HG03342 (cell line): ENCODE results near the gene LYRM2.

ENCODE experiments used
- ATAC-seq: cut with Tn5 transposase; IDR thresholded peaks from one replicate; pipeline ENCODE4 v1.9.1; 2021; ENCODE audit warnings: mild to moderate bottlenecking, moderate library complexity; ENCODE audit not compliant: unreplicated experiment

The LYRM2 gene

DNA sequence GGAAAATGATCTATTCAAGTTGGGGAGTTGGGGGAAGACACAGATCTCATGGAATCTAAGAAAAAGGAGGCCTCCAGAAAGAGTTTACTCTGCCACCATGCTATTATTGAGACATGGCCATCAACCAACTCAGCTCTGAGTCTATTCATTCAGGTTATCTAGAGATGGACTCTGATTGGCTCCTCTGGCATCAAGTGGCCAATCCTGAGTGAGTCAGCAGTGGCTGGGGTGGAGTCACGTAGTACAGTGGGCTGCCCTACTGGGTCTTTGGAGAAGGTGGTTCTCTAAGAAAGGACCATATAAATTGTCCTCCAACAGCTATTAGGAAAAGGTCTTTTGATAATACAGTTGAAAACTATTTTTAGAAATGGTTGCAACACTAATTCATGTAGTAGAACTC, 42.1 kb downstream of the LYRM2 start:
- no peak for ATAC-seq

DNA sequence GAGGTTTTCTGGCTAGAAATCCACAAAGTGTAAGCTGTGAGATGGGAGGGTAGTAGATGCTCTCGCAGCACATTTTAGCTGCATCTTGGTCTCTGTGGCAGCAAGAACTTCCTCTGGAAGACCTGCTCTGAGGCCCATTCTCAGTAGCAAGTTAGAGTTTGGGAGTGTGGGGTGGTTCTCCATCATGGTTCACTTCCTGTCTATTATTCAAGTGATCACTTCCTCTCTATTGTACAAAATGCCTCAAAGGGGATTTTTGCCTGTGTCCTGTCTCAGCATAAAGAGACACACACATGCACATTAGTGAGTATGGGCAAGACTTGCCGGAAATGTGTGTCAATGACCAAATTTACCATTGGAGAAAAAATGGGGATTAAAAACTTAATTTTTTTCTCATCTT, 42.5 kb downstream of the LYRM2 start:
- ATAC-seq: peak; percentile 96

DNA sequence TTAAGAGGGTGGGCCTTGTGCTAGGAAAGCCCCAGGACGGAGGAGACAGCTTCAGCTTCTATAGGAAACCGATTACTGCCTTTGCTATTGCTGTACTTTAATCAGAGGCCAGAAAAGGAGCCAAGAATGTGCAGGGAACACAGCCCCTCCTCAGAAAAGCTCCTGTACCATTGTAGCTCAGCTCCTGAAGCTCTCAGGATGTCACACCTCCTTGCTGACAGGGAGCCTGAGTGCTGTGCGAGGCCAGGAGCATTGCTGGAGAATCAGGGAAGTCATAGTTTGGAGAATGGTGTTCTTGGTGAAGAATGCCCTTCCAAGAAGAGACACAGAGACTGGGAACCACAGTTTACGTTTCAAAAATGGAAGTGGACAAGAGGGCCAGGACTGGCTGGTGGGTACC, 46.8 kb downstream of the LYRM2 start:
- no peak for ATAC-seq

DNA sequence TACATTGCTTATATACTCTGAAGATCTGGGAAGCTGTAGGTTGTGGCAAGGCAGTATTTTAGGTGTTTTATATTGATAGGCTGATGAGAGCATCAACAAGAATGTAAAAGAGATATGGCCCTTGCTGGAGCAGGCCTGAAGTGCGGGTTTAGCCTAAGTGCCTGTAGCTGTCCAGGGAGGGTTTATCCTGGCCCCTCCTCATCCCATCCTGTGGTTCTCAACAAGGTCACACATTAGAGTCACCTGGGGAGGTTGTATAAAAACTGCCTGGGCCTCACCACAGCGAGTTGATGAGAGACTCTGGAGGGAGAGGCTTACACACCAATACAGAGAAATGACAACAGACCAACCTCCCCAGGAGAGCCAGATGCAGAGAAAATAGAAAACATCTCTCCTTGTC, 48.4 kb downstream of the LYRM2 start:
- ATAC-seq: no peak

DNA sequence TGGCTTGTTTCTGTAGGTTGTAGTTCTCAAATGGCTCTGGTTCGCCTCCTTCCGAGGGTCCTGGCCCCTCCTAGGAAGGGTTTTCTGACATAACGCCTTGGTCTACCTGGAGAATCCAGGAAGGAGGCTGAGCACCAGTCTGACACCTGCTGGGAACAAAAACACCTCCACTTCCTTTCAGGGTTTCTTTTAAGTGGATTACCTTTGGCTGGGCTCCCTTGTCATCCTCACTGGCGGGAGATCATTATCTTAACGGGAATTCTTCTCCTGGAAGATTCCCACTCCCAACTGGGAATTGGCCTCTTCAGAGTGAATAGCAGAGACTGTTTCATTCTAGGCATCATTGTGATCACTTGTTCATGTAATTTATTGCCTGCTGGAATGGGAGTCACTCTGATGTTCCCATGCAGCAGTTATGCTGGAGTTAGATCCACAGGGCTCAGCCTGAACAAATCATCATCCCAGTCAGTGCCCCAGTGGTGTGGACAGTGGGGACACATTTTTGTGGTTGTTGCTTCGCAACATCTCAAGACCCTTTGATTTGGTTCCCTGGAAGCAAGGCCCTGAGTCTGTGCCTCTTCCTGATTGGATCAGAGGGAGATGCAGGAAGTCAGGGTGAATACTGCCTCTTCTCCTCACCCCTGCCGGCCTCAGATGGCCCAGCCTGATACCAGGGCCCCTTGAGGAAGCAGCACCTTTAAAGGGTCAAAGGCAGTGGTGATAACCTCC, 49.1 kb downstream of the LYRM2 start:
- no peak for ATAC-seq

DNA sequence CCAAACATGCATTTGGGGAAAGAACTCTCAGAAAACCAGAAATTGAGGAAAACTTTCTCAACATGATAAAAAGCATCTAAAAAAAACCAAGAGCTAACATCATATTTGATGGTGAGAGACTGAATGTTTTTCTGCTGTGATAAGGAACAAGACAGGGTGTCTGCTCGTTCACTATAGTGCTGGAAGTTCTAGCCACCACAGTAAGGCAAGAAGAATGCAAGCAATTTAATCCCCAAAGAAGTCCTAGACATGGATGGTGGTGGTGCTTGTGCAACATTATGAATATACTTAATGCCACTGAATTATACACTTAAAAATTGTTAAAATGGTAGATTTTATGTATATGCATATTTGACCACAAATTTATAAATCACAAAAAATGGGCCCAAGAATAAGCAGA, 53.4 kb downstream of the LYRM2 start:
- ATAC-seq: no peak

DNA sequence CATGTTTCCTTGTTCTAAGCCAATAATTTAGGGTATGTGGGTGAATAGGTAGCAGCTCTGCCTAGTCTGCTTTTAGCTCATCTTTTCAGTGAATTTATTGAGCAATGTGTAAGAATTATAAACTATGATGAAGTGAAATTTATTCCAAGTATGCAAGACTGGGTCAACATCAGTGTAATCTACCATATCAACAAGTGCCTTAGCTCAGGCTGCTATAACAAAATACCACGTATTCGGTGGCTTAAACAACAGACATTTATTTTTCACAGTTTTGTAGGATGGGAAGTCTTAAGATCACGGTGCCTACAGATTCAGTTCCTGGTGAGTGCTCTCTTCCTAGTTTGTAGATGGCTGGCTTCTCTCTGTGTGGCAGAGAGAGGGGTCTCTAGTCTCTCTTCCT, 54.0 kb downstream of the LYRM2 start:
- no peak for ATAC-seq

DNA sequence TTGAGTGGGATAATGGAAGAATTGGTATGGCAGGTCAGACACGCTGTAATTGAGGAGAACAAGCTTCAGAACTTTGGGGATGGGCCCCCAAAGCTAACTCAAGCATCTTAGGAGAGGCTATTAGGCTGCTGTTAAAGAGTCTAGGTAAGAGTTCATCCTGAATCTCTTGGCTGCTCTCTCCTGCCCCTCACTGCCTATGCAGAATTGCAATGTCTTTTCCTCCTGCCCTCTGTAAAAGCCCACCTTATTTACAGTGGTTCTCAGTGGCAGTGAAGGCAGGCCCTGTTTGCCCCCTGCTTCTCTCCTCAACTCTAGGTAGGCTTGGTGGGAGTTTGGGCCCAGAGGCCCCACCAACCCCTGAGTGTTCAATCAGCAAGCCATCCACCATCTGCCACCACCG, 55.0 kb downstream of the LYRM2 start:
- no peak for ATAC-seq

DNA sequence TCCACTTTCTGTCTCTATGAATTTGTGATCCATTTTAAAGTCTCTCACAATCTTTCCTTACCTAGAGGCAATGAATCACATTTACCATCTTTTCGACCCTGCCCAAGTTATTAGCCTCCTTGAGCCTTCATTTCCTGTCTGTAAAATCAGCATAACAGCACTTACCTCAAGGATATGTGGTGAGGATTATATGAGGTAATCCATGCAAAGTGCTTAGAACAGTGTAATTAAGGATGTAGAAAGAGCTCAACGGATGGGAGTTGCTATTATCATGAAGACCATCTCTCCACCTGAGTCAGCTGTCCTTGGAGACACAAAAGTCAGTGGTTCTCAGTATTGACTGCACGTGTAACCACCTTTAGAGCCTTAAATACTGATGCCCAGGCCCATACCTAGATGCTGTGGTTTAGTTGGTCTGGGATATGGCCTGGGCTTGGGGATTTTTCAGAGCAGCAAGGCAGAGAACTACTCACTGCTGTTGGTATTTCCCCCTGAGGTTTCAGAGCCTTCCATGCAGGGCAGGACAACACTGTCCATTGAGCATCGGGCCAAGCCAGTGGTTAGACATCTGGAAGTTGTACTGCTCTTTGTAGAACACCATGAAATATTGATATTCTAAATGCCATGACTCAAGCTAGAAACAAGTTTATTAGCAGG, 55.8 kb downstream of the LYRM2 start:
- ATAC-seq: no peak

DNA sequence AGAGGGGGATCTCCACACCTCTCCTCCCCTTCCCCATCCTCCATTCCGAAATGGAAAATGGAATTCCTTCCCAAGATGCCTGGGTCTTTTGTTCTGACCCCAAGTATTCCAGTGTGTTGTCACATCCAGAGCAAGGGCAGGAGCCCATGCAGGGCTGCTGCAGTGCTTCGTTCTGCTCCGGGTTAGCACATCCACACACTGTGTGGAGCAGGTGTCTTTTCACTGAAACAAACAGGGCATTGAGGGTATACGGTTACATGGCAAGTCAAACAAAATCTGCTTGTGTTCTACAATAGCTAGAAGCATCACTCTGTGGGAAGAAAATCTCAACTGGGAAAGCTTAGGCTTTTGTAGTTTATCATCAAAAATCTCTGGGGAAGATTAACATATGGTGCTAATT, 56.9 kb downstream of the LYRM2 start:
- no peak for ATAC-seq

DNA sequence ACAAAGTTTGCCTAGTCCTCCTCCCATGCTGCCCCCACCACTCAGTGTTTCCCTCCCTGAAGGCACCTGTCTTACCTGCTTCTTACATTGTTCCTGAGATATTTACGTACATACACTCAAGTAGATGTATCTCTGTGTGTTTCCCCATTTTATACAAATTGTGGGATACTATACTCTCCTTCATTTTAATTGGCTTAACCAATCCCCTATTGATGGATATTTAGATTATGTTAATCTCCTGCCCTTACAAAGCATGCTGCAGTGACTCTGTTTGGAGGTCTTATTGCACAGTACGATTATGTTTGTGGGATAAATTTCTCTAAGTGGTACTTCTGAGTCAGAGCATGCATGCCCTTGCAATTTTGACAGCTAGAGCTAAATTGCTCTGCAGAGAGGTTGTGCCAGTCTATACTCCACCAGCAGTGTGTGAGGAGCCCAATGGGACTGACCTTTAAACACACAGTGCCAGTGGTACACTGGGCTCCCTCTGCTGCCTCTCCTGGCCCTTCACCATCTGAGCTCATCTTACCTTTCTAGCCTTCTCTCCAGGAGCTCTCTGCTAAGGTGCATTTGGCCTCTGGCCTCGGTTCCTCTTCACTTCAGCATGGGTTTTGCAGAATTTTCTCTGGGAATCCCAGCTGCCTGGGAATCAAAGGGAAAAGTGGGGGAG, 57.4 kb downstream of the LYRM2 start:
- no peak for ATAC-seq

DNA sequence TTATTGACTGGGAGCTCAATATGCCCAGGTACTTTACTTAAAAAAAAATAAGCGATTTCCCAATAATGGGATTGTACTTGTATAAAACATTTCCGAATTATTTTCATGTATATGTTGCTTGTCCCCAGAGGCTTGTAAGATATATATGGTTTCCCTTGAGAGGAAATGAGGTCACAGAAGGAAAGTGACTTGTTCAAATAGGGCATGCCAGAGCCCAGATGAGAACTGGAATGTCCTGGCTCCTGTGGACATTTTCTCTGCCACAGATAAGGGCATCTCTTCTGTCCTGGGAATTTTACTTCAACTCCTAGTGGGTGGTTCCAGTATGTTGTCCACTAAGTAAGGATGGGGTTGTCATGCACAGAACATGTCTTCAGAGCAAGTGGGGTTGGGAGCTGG, 63.0 kb downstream of the LYRM2 start:
- no peak for ATAC-seq

DNA sequence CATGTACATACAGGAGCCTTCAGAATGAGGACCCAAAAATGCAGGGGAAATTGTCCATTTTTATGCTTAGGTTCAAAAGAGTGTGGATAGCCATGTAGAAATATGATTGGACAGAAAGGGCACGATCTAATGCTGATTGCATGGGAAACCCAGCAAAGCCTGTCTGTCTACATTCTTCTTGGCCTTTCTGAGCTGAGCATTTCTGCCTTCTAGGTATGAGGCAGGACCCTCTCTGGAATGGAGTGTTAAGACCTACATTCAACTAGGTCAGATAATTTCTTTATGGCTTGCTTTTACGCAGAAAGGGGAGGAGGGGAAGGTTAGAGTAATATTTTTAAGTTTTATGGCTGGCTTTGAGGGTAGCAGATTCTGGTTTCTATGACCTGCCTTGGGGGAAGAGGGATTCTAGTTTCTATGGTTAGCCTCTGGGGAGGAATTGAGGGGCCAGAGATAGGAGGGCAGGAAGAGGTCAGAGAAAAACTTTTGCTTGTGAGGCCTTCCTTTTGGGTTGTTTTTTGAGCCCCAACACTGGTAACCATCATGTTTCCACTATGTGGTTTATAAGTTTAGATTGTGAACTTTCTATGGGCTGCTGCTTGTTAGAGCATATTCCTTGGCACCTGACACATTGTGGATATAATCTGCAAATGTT, 63.5 kb downstream of the LYRM2 start:
- no peak for ATAC-seq

DNA sequence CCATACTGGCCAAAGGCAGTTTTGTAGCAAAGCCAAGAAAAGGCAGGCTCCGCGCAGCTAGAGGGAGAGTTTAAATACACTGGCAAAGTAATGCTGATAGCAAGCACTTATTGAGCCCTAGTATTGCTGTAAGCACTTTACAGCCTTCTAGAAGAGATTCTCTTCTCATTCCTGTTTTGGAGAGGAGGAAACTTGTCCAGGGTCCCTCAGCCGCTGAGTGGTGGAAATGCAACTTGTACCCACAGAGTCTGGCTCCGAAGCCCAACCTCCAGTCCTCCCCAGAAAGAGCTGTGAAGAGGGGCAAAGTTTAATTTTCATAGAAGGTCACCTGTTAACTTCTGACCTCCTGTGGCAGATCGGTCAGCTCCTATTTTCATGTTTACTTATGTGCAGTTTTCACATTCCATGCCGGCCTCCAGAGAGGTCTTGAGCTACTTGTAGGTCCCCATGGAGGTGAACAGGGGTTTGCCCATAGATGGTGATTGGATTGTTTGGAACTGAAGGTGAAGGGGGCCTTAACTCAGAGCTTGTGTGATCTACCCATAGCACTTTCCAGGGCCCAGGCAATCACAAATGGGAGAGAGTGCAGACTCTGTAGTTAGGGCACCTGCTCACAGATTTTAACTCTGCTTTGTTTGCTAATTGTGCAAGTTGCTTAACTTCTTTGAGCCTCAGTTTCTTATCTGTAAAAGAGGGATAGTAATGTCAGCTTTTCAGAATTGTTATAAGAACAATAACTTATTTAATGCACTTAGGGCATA, 70.7 kb downstream of the LYRM2 start:
- ATAC-seq: no peak

DNA sequence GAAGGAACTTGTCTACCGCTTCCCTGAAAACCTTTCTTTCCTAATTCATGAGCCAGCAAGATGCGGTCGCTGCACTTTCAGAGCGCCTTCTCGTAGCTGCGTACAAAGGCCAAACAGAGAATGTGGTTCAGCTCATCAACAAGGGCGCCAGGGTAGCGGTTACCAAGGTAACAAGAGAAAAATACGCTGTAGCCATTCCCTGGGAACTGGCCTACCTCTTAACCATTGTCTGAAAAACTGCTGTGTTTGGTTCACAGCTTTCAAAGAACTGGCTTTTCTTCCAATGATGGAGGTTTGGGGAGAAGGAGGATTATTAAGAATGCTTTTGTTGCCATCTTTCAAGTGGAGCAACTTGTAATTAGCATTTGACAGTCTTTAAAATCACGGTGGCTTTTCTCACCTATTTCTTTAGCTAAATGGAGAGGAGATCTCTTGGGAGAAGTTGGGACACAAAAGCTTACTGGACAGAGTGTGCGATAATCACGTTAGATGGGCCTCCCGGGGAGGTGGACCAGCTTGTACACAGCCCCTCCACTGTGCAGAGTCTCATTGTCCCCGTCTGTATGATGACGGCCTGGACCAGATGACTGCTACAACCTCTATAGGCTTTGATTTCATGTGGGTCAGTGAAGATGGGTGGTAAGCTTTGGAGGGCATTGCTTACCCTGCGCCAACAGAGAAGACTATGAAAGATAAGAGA, 71.5 kb downstream of the LYRM2 start:
- no peak for ATAC-seq

DNA sequence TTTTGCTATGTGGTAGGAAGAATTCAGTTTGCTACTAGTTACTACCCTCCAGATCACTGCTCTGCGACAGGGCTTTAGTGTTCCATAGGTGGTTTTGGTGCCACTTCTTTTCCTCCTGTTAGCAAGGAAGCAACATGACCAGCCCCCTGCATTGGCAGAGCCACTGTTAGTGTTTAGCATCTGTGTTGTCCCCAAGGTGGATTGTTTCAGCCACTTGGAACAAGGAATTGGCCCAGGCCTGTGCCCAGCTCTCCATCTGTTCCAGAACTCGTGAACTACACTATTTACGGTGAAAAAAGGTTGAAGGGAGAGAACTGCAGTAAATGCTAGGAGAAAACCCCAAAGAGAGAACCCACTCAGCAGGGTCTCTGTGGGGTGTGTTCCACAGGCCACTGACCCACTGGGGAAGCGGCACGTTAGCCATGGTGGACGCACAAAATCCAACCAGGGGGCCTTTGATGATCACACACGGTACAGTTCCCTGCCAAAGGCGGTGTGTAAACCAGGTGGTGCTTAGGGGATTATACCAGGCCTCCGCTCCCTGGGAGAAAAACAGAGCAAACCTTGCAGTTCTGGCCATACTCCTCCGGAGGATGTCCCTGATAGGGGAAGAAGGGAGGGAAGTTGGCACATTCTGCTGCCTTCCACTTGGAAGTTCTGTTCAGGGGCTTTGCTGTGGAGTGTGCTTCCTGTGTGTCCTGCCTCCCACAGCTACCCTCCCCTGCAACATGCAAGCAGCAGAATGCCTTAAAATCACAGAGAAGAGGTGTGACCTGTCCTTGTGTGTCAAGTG, 72.3 kb downstream of the LYRM2 start:
- no peak for ATAC-seq

DNA sequence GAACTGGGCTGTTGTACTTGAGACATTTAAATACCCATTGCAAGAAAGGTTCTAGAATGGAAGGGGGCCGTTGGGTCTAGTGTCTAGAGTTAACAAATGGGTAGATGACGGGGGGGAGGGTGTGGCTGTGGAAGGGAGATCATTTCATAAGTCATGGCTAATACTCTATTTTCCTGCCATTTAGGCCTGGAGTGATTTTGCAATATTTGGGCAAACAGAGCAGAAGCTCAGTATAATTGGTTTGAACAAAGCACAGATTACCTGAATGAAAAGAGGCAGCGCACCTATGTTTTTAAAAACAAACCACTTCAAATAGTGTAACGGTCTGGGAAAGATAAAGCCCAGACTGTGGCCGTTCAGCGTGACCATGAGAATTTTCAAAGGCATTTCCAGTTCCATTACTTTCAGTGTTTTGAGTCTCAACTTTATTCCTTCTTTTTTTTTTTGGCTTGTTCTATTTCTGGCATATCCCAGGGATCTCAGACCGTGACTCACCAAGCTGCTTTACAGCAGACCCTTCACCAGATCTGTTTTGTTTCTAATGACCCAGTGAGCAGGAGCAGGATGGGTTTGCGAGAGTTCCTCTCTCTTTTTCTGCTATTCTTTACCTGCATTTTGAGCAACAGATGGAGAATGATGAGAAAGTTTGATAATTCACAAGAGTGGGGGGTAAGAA, 73.7 kb downstream of the LYRM2 start:
- ATAC-seq: no peak

DNA sequence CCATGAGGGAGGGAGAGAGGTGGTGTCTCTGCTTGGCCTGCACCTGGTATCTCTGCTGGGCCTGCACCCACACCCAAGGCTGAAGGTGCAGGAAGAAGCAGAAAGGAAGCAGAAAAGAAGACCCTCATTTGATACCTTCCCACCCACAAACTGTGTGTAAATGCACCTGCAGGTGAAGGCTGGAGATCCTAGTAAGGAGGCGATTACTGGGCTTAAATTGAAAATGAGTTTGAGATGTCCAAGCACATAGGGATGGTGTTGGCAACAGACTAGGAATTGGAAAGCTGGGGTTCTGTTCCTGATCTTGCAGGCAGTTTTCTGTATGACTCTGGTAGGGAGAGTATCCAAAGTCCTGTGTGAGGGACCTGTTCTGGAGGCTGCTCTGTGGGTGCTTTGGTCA, 74.7 kb downstream of the LYRM2 start:
- no peak for ATAC-seq
